ENCODE data around the gene CCDC198.

CCDC198 gene

GRCh38 chr14:57420986-57421385 lies 72.7 kb downstream of the CCDC198 start (continued):
- TF ChIP-seq POU6F1 (CRISPR knock-in tag; IDR thresholded peaks at IDR 0.05; ENCODE audit: borderline replicate concordance, low read depth) (no peak), ZFP3 (CRISPR knock-in tag; IDR thresholded peaks at IDR 0.05) (no peak), ESRRG (CRISPR knock-in tag; IDR thresholded peaks at IDR 0.05) (no peak), BACH2 (CRISPR knock-in tag; IDR thresholded peaks at IDR 0.05; ENCODE audit: borderline replicate concordance) (no peak)
- TF ChIP-seq, protein P1, sequence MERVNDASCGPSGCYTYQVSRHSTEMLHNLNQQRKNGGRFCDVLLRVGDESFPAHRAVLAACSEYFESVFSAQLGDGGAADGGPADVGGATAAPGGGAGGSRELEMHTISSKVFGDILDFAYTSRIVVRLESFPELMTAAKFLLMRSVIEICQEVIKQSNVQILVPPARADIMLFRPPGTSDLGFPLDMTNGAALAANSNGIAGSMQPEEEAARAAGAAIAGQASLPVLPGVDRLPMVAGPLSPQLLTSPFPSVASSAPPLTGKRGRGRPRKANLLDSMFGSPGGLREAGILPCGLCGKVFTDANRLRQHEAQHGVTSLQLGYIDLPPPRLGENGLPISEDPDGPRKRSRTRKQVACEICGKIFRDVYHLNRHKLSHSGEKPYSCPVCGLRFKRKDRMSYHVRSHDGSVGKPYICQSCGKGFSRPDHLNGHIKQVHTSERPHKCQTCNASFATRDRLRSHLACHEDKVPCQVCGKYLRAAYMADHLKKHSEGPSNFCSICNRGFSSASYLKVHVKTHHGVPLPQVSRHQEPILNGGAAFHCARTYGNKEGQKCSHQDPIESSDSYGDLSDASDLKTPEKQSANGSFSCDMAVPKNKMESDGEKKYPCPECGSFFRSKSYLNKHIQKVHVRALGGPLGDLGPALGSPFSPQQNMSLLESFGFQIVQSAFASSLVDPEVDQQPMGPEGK (CRISPR knock-in tag; IDR thresholded peaks at IDR 0.05; ENCODE audit: borderline replicate concordance): no peak

GRCh38 chr14:57420033-57420432 lies 73.6 kb downstream of the CCDC198 start:
- TF ChIP-seq CSRNP3 (CRISPR knock-in tag; IDR thresholded peaks at IDR 0.05) (no peak), GLIS3 (CRISPR knock-in tag; IDR thresholded peaks at IDR 0.05) (no peak), ISL1 (CRISPR knock-in tag; IDR thresholded peaks at IDR 0.05) (no peak), BACH2 (CRISPR knock-in tag; IDR thresholded peaks at IDR 0.05; ENCODE audit: borderline replicate concordance) (no peak), ZFP3 (CRISPR knock-in tag; IDR thresholded peaks at IDR 0.05) (no peak), ZNF8 (CRISPR knock-in tag; IDR thresholded peaks at IDR 0.05) (no peak), POU6F1 (CRISPR knock-in tag; IDR thresholded peaks at IDR 0.05; ENCODE audit: borderline replicate concordance, low read depth) (no peak), ZNF565 (CRISPR knock-in tag; conservative IDR thresholded peaks at IDR 0.05; ENCODE audit: low read depth) (no peak), ZFP30 (CRISPR knock-in tag; IDR thresholded peaks at IDR 0.05) (no peak), RARB (CRISPR knock-in tag; IDR thresholded peaks at IDR 0.05) (no peak), TOX (CRISPR knock-in tag; IDR thresholded peaks at IDR 0.05; ENCODE audit: borderline replicate concordance) (no peak), TSHZ2 (CRISPR knock-in tag; IDR thresholded peaks at IDR 0.05) (no peak), TCF4 (CRISPR knock-in tag; IDR thresholded peaks at IDR 0.05; ENCODE audit: borderline replicate concordance) (no peak), ZC3H10 (CRISPR knock-in tag; IDR thresholded peaks at IDR 0.05) (no peak)
- TF ChIP-seq, protein P1 (CRISPR knock-in tag; IDR thresholded peaks at IDR 0.05; ENCODE audit: borderline replicate concordance): no peak
- TF ChIP-seq, protein P2, sequence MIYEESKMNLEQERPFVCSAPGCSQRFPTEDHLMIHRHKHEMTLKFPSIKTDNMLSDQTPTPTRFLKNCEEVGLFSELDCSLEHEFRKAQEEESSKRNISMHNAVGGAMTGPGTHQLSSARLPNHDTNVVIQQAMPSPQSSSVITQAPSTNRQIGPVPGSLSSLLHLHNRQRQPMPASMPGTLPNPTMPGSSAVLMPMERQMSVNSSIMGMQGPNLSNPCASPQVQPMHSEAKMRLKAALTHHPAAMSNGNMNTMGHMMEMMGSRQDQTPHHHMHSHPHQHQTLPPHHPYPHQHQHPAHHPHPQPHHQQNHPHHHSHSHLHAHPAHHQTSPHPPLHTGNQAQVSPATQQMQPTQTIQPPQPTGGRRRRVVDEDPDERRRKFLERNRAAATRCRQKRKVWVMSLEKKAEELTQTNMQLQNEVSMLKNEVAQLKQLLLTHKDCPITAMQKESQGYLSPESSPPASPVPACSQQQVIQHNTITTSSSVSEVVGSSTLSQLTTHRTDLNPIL (CRISPR knock-in tag; IDR thresholded peaks at IDR 0.05; ENCODE audit: low read depth): no peak
- no peak for ATAC-seq

Measured in SK-N-SH treated with all-trans-retinoic acid at 6 μM for 48 hours (cell line).